DMS79 treated with DMSO at 0.1 percent for 48 hours (cell line): ENCODE results near the gene DOHH.

ENCODE experiments used
- DNase-seq: peaks from one replicate; lab custom pipeline; 2025; lab: John Stamatoyannopoulos, UW

Gene DOHH

GRCh38 chr19:3500429-3501101 lies at the start of gene DOHH:
DOHH (minus strand) TSS chr19:3500674; CDS start chr19:3496814, 3,860 bp downstream.
- DNase-seq = peak; percentile 96

GRCh38 chr19:3549816-3550215 lies 49.3 kb upstream of the DOHH start:
- no peak for DNase-seq

GRCh38 chr19:3548606-3549005 lies 48.1 kb upstream of the DOHH start:
- no peak for DNase-seq

- no peak for DNase-seq
Measured at GRCh38 chr19:3547767-3548282, 47.4 kb upstream of the DOHH start.

GRCh38 chr19:3547301-3547731 lies 46.8 kb upstream of the DOHH start:
- DNase-seq = no peak

- DNase-seq = no peak
Measured at GRCh38 chr19:3546119-3546518, 45.6 kb upstream of the DOHH start.

- DNase-seq = no peak
Measured at GRCh38 chr19:3545669-3546034, 45.2 kb upstream of the DOHH start.

GRCh38 chr19:3544742-3545668 lies 44.5 kb upstream of the DOHH start:
- no peak for DNase-seq

GRCh38 chr19:3544058-3544376 lies 43.5 kb upstream of the DOHH start:
- DNase-seq = no peak

GRCh38 chr19:3543150-3544057 lies 42.9 kb upstream of the DOHH start:
- DNase-seq = no peak

GRCh38 chr19:3539756-3540118 lies 39.3 kb upstream of the DOHH start:
- no peak for DNase-seq

- DNase-seq = no peak
Measured at GRCh38 chr19:3538965-3539755, 38.7 kb upstream of the DOHH start, which contains the start of gene TEKTIP1. TEKTIP1 (plus strand) TSS chr19:3539174; CDS start chr19:3539178, 4 bp downstream.

- no peak for DNase-seq
Measured at GRCh38 chr19:3538258-3538929, 37.9 kb upstream of the DOHH start.

GRCh38 chr19:3537438-3538240 lies 37.2 kb upstream of the DOHH start:
- no peak for DNase-seq

GRCh38 chr19:3537101-3537437 lies 36.6 kb upstream of the DOHH start:
- no peak for DNase-seq

GRCh38 chr19:3536429-3537100 lies 36.1 kb upstream of the DOHH start:
- no peak for DNase-seq

- no peak for DNase-seq
Measured at GRCh38 chr19:3535981-3536380, 35.5 kb upstream of the DOHH start.

- DNase-seq = no peak
Measured at GRCh38 chr19:3535563-3535965, 35.1 kb upstream of the DOHH start.

GRCh38 chr19:3535235-3535535 lies 34.7 kb upstream of the DOHH start:
- no peak for DNase-seq
